CD4-positive, alpha-beta T cell treated with Interleukin-10 for 1 hour (primary cell): Measurements from ENCODE around the gene RAB15.

ENCODE experiments used
- DNase-seq: peaks from one replicate; pipeline ENCODE4 v3.0.0-alpha.2; 2020

The RAB15 gene

DNA sequence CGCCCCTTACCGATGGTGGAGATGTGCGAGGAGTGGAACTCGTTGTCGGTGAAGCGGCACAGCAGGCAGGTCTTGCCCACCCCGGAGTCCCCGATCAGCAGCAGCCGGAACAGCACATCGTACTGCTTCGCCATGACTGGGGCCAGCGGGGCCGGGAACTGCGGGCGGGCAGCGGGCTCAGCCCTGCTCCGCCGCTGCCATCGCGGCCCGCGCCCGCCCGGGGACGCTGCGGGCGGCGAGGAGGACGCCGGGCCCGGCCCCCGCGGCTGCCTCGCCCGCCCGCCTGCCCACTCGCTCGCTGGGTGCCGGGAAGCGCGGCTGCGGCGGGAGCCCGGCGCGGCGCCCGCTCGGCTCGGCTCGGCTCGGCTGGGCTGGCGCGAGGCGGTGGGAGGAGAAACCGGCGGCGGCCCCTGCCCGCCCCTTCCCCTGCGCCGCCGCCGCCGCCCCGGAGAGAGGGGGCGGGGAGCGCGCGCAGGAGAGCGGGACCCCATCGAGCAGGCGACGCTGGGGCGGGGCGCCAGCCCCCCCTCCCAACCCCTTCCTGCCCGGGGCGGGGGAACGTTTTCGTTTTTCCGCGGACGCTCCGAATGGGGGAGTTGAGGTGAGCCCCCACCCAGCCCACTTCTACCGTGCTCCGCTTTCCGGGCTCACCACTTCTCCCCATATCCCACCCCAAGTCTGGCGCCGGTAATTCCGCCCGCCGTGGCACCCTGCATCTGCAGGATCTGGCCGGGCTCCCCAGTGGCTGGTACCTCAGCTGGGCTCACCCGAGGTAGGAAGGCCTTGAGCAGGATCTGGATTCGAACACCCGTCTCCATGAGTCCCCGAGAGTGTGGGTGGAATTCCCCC lies at the start of gene RAB15:
RAB15 (minus strand) TSS at position 394 of the 849 bp plus-strand sequence; CDS start at position 134, 260 bp downstream.
- peak; percentile 53 for DNase-seq

DNA sequence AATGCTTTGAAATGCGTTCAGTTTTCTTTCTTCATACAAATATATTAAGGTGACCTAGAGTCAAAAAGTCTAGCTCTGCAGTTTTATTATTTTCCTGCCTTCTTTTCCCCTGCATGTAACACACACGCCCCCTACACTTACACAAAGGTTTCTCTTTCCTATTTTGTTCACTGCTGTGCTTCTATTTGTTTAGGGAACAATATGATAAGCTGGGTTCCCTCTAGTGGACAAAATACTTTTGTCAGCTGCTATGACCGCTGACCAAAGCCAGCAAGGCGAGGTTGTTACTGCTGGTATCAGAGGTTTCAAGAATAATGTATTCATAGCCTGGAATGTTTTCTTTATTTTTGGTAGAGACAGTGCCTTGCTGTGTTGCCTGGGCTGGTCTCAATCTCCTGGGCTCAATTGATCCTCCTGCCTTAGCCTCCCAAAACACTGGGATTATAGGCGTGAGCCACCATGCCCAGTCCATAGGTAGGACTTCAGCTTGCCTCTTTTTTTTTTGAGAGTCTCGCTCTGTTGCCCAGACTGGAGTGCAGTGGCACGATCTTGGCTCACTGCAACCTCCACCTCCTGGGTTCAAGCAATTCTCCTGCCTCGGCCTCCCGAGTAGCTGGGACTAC lies 47.9 kb upstream of the RAB15 start:
- peak; percentile 25 for DNase-seq

- DNase-seq = no peak
These were observed 44.3 kb upstream of the RAB15 start for GRCh38 chr14:65016471-65016870.

DNA sequence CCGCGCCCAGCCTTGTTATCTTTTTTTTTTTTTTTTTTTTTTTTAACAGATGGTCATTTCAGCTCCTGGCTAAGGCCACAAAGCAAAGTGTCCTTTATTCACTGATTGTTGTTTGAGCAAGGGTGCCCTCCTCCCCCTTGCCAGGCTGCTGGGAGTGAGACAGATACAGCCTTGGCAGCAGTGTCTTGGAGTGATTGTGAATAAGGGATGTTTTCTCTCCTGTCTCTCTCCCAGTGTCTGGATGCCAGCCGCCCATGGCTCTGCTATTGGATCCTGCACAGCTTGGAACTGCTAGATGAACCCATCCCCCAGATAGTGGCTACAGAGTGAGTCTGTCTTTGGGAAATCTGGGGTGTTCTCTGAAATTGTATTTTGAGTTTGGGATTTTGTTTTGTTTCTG lies 43.3 kb upstream of the RAB15 start:
- no peak for DNase-seq

DNA sequence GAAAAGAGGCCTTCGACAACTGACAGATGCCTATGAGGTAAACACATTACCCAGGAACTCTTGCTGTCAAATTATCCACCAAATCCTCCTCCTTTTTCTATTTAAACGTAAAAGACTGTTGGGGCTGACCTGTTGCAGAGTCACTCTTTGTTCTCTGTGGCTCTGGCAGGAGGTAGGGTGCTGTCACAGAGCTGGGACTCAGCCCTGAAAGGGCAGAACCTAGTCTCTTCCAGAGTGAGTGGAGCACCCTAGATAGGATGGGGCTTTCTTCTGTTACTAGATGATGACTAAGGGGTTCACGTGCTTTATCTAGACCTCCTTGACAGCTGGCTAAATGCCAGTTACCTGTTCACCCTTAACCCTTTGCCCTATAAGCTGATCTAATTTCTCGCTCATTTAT lies 40.2 kb upstream of the RAB15 start:
- DNase-seq = no peak

- DNase-seq = no peak
These were observed 39.4 kb upstream of the RAB15 start for GRCh38 chr14:65011538-65011937.

GRCh38 chr14:65010211-65010931 lies 38.2 kb upstream of the RAB15 start:
- no peak for DNase-seq

GRCh38 chr14:65007202-65007601 lies 35.1 kb upstream of the RAB15 start:
- no peak for DNase-seq

GRCh38 chr14:65006261-65006721 lies 34.2 kb upstream of the RAB15 start:
- DNase-seq = no peak

- no peak for DNase-seq
These were observed 31.3 kb upstream of the RAB15 start for GRCh38 chr14:65003394-65003793.

DNA sequence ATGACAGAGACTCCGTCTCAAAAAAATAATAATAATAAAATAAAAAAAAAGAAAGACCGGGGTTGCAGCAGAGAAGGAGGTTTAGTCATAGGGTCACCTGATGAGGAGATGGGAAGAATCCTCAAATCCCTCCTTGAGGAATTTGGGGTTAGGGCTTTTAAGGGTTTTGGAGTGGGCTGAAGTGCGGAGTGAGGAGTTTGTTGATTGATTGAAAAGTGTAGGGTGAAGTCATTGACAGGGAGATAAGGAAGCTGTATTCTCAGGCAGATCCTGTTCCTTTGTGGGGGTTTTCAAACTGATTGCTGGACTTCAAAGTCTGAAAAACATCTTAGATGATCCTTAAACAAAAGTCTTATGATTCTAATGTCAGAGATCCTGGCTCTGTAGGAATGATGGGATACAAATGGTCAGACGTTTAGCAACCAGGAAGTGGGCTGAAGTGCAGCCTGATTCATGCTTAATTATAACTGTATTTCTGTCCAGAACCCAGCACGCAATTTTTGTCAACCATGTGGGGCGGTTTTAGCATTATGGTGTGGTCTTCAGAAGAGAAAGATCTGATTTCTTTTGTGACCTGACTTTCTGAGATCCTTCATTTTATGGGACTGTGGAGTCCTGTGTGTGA lies 30.6 kb upstream of the RAB15 start:
- DNase-seq = no peak

GRCh38 chr14:65001723-65002122 lies 29.6 kb upstream of the RAB15 start:
- no peak for DNase-seq

GRCh38 chr14:65000898-65001591 lies 28.9 kb upstream of the RAB15 start:
- no peak for DNase-seq

- DNase-seq = no peak
These were observed 26.4 kb upstream of the RAB15 start for GRCh38 chr14:64998455-64998931.

DNA sequence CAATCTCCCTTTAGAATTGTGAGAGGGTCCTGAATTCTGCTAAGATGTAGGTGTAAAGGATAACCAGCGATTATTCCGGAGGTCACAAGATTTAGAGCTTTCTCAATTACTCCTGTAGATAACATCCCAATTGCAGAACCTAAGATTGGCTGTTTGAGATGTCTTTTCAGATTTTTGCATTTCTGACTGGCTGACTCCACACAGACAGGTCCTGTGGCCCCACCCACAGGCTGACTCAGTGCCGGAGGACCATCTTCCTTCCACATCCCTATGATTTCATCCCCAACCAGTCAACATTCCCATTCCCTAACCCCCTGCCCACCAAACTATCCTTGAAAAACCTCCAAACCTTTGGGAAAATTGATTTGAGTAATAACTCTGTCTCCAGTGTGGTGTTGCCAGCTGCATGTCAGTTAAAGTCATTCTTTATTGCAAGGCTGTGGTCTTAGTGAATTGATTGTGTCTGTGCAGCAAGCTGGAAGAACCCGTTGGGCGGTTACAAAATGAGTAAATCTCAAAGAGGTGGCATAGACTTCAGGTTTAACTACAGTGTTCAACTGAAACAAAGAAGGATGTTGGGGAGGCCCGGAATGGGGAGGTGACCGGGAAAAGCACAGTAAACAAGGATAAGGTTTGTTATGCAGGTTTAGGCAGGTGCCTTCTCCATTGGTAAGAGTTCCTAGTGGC lies 25.1 kb upstream of the RAB15 start:
- peak; percentile 16 for DNase-seq

- DNase-seq = no peak
These were observed 23.2 kb upstream of the RAB15 start for GRCh38 chr14:64995291-64995690.

DNA sequence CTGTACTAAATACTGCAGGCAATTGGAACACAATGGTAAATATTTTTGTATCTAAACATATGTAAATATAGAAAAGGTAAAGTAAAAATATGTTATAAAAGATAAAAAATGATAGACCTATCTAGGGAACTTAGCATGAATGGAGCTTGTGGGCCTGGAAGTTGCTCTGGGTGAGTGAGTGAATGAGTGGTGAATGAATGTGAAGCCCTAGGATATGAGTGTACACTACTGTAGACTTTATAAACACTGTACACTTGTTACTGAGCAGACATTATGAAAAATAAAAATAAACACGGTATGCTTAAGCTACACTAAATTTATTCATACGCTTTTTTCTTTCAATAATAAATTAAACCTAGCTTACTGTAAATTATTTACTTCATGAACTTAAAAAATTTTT lies 22.4 kb upstream of the RAB15 start:
- no peak for DNase-seq

- no peak for DNase-seq
These were observed 21.3 kb upstream of the RAB15 start for GRCh38 chr14:64993266-64993930.

GRCh38 chr14:64992328-64992885 lies 20.3 kb upstream of the RAB15 start:
- no peak for DNase-seq

- DNase-seq = no peak
These were observed 18.8 kb upstream of the RAB15 start for GRCh38 chr14:64990939-64991338.

GRCh38 chr14:64990296-64990695 lies 18.2 kb upstream of the RAB15 start:
- DNase-seq = peak; percentile 40
